IMR-90 (cell line): ENCODE results near the gene TTC9. TPM values are rescaled to one million over a fixed set of nuclear protein-coding genes. Genes with fewer than 3 reads are reported as not detected.

Source experiments
- ATAC-seq: fragments of 200-7000 bp; cut with Tn5 transposase; 2 replicates; pipeline ENCODE4 v1.9.1; 2020; ENCODE audit warnings: low read depth, mild to moderate bottlenecking, moderate library complexity
- BruUV-seq: library from RNA; stranded (reverse); fragments of 400-500 nt; replicated peaks from 2 replicates; lab custom pipeline; 2021; lab: Mats Ljungman, UMichigan
- CTCF ChIA-PET: fragments of 300-600 bp; formaldehyde crosslinking; extraction: SDS; loops from one replicate; lab custom pipeline; 2021; ENCODE audit warnings: antibody characterized with exemption; lab: Yijun Ruan, JAX
- POLR2A ChIA-PET: fragments of 300-600 bp; sonication (Branson Sonifier 250); formaldehyde crosslinking; loops from one replicate; lab custom pipeline; 2022; ENCODE audit warnings: antibody characterized with exemption; ENCODE audit not compliant: unreplicated experiment; lab: Charles Lee
- DNase-seq: peaks from one replicate; pipeline ENCODE4 v3.0.0; 2013
- H2AFZ ChIP-seq: replicated peaks from 2 replicates; pipeline ENCODE3; 2013; ENCODE audit warnings: low read length, mild to moderate bottlenecking; ENCODE audit not compliant: poor library complexity
- H2AK5ac ChIP-seq: 2 replicates; pipeline ENCODE4 v1.6.1; 2013; ENCODE audit warnings: low read depth, low read length, inconsistent platforms
- H2AK9ac ChIP-seq: replicated peaks from 2 replicates; pipeline ENCODE3; 2013; ENCODE audit warnings: mild to moderate bottlenecking, low read depth, low read length, moderate library complexity; ENCODE audit not compliant: poor library complexity
- H2BK120ac ChIP-seq: 2 replicates; pipeline ENCODE4 v1.6.1; 2013; ENCODE audit warnings: low read depth, low read length, inconsistent platforms
- H2BK15ac ChIP-seq: 3 replicates; pipeline ENCODE4 v1.6.1; 2013; ENCODE audit warnings: low read depth, low read length, inconsistent platforms
- H2BK20ac ChIP-seq: 2 replicates; pipeline ENCODE4 v1.6.1; 2013; ENCODE audit warnings: low read depth, mild to moderate bottlenecking, inconsistent platforms, low read length, moderate library complexity
- H2BK5ac ChIP-seq: 2 replicates; pipeline ENCODE4 v1.6.1; 2013; ENCODE audit warnings: mild to moderate bottlenecking, low read depth, low read length, inconsistent platforms; ENCODE audit not compliant: poor library complexity, severe bottlenecking
- H3K14ac ChIP-seq: replicated peaks from 2 replicates; pipeline ENCODE4 v1.6.1; 2013; ENCODE audit warnings: low read depth, low read length, inconsistent platforms
- H3K18ac ChIP-seq: 2 replicates; pipeline ENCODE4 v1.6.1; 2013; ENCODE audit warnings: low read depth, low read length, control low read depth
- H3K23ac ChIP-seq: 2 replicates; pipeline ENCODE4 v1.6.1; 2013; ENCODE audit warnings: low read depth, low read length, inconsistent platforms
- H3K27ac ChIP-seq: 2 replicates; pipeline ENCODE4 v1.5.1; 2013; ENCODE audit warnings: mild to moderate bottlenecking, control low read depth, low read length; ENCODE audit not compliant: insufficient read depth
- H3K27me3 ChIP-seq: 2 replicates; pipeline ENCODE4 v1.6.1; 2013; ENCODE audit warnings: low read length; ENCODE audit not compliant: control insufficient read depth, insufficient read depth
- H3K36me3 ChIP-seq: 2 replicates; pipeline ENCODE4 v1.6.1; 2013; ENCODE audit warnings: low read length, mixed read lengths; ENCODE audit not compliant: control insufficient read depth, insufficient read depth
- H3K4ac ChIP-seq: 2 replicates; pipeline ENCODE4 v1.6.1; 2013; ENCODE audit warnings: low read depth, low read length, inconsistent platforms
- H3K4me1 ChIP-seq: 2 replicates; pipeline ENCODE4 v1.6.1; 2013; ENCODE audit warnings: low read length, mixed read lengths; ENCODE audit not compliant: control insufficient read depth, insufficient read depth
- H3K4me2 ChIP-seq: 2 replicates; pipeline ENCODE4 v1.6.1; 2013; ENCODE audit warnings: low read depth, mild to moderate bottlenecking, control low read depth, low read length, moderate library complexity
- H3K4me3 ChIP-seq: 2 replicates; pipeline ENCODE4 v1.5.1; 2013; ENCODE audit warnings: low read depth, mild to moderate bottlenecking, control low read depth, low read length, moderate library complexity; ENCODE audit not compliant: insufficient read depth
- H3K56ac ChIP-seq: 2 replicates; pipeline ENCODE4 v1.6.1; 2013; ENCODE audit warnings: low read length, inconsistent platforms; ENCODE audit not compliant: insufficient read depth; ENCODE audit errors: extremely low read depth
- H3K79me1 ChIP-seq, 2 experiments: 2 replicates each; pipeline ENCODE4 v1.6.1; 2013; ENCODE audit warnings: low read length in 2 of 2, inconsistent platforms in 1 of 2, low read depth in 1 of 2
- H3K9ac ChIP-seq: 2 replicates; pipeline ENCODE4 v1.6.1; 2013; ENCODE audit warnings: low read depth, low read length, control low read depth
- H3K9me1 ChIP-seq: 2 replicates; pipeline ENCODE4 v1.6.1; 2013; ENCODE audit warnings: low read length, inconsistent platforms; ENCODE audit not compliant: insufficient read depth
- H3K9me3 ChIP-seq: 2 replicates; pipeline ENCODE4 v1.6.1; 2013; ENCODE audit warnings: low read length; ENCODE audit not compliant: control insufficient read depth, insufficient read depth
- H4K20me1 ChIP-seq: 2 replicates; pipeline ENCODE4 v1.6.1; 2013; ENCODE audit warnings: low read length, inconsistent platforms; ENCODE audit not compliant: insufficient read depth
- H4K5ac ChIP-seq: 2 replicates; pipeline ENCODE4 v1.6.1; 2013; ENCODE audit warnings: mild to moderate bottlenecking, low read depth, low read length, control low read depth
- H4K8ac ChIP-seq, 2 experiments: 2 replicates each; pipeline ENCODE4 v1.6.1; 2013; ENCODE audit warnings: low read depth in 2 of 2, low read length in 2 of 2, control low read depth in 1 of 2, inconsistent platforms in 1 of 2
- H4K91ac ChIP-seq: 2 replicates; pipeline ENCODE4 v1.6.1; 2013; ENCODE audit warnings: low read depth, low read length, inconsistent platforms; ENCODE audit not compliant: insufficient read depth
- BHLHE40 ChIP-seq: fragments of 150-350 bp; IDR thresholded peaks from 2 replicates; pipeline ENCODE4 v1.6.1; 2016; ENCODE audit warnings: mild to moderate bottlenecking, low read depth, low read length
- CEBPB ChIP-seq: IDR thresholded peaks from 2 replicates; pipeline ENCODE4 v1.6.1; 2012; ENCODE audit warnings: low read depth, low read length, improper control_type of control experiment
- CHD1 ChIP-seq: IDR thresholded peaks from 2 replicates; pipeline ENCODE4 v1.6.1; 2012; ENCODE audit warnings: low read depth, low read length, improper control_type of control experiment
- FOS ChIP-seq: fragments of 150-350 bp; IDR thresholded peaks from 2 replicates; pipeline ENCODE4 v1.6.1; 2016; ENCODE audit warnings: low read depth, low read length
- MAFK ChIP-seq: IDR thresholded peaks from 2 replicates; pipeline ENCODE4 v1.6.1; 2012; ENCODE audit warnings: low read depth, low read length, improper control_type of control experiment
- MAZ ChIP-seq: IDR thresholded peaks from 2 replicates; pipeline ENCODE4 v1.6.1; 2012; ENCODE audit warnings: low read depth, mild to moderate bottlenecking, low read length, improper control_type of control experiment, moderate library complexity, borderline replicate concordance
- MXI1 ChIP-seq: IDR thresholded peaks from 2 replicates; pipeline ENCODE4 v1.6.1; 2012; ENCODE audit warnings: low read depth, mild to moderate bottlenecking, low read length, moderate library complexity, borderline replicate concordance
- NFE2L2 ChIP-seq: fragments of 150-350 bp; IDR thresholded peaks from 2 replicates; pipeline ENCODE4 v1.6.1; 2016; ENCODE audit warnings: low read depth, mild to moderate bottlenecking, low read length
- POLR2A ChIP-seq: IDR thresholded peaks from 2 replicates; pipeline ENCODE4 v1.6.1; 2012; ENCODE audit warnings: mild to moderate bottlenecking, low read depth, low read length
- RAD21 ChIP-seq: IDR thresholded peaks from 2 replicates; pipeline ENCODE4 v1.6.1; 2012; ENCODE audit warnings: low read length, improper control_type of control experiment
- RCOR1 ChIP-seq: IDR thresholded peaks from 2 replicates; pipeline ENCODE4 v1.6.1; 2012; ENCODE audit warnings: mild to moderate bottlenecking, low read length, improper control_type of control experiment; ENCODE audit not compliant: insufficient replicate concordance
- RFX5 ChIP-seq: IDR thresholded peaks from 2 replicates; pipeline ENCODE4 v1.8.0; 2012; ENCODE audit warnings: low read depth, mild to moderate bottlenecking, low read length, moderate library complexity
- SMC3 ChIP-seq: fragments of 150-350 bp; IDR thresholded peaks from 2 replicates; pipeline ENCODE4 v1.6.1; 2016; ENCODE audit warnings: low read depth, mild to moderate bottlenecking, antibody characterized with exemption, low read length, moderate library complexity
- WGBS, 2 experiments: methylation state at CpG; one replicate each; pipeline versions ENCODE4 v1.1.5 to v1.1.7; 2013; ENCODE audit warnings: missing lambda C conversion rate in 2 of 2; ENCODE audit not compliant: insufficient read length in 1 of 2; ENCODE audit errors: extremely low coverage in 2 of 2; 5-methylcytosine and 5-hydroxymethylcytosine counted together
- dilution Hi-C: fragments of 300-500 bp; cut with HindIII; formaldehyde crosslinking; loops from one replicate; pipeline ENCODE4 v1.14.3; 2018; ENCODE audit warnings: low sequenced_read_pairs; ENCODE audit not compliant: unreplicated experiment
- in situ Hi-C: fragments of 300-500 bp; cut with MboI; formaldehyde crosslinking; loops from 3 replicates; pipeline ENCODE4 v1.14.3; 2019; ENCODE audit warnings: low sequenced_read_pairs, inconsistent platforms, mixed read lengths
- intact Hi-C: fragments of 100-400 bp; cut with micrococcal nuclease; formaldehyde crosslinking; loops from 2 replicates; pipeline ENCODE4 v1.10.0; 2022
- polyA plus RNA-seq, 3 experiments: library from polyadenylated mRNA; depleted of rRNA; stranded (reverse); fragments of >200 nt; gene quantifications; 2 replicates each; pipeline ENCODE4 v1.2.3, GENCODE V29; 2012; ENCODE audit warnings: low replicate concordance in 1 of 3
- total RNA-seq: library from RNA; depleted of rRNA; stranded (reverse); fragments of >200 nt; gene quantifications from 2 replicates; pipeline ENCODE4 v1.2.3, GENCODE V29; 2012
- TF ChIP-seq, protein P1 (sequence below): conservative IDR thresholded peaks from 2 replicates; pipeline ENCODE4 v1.5.1; 2012; ENCODE audit warnings: mild to moderate bottlenecking, low read depth, low read length, improper control_type of control experiment
- TF ChIP-seq, protein P2 (sequence below): fragments of 150-350 bp; IDR thresholded peaks from 2 replicates; pipeline ENCODE4 v1.6.1; 2016; ENCODE audit warnings: low read depth, mild to moderate bottlenecking, low read length, moderate library complexity, borderline replicate concordance
- TF ChIP-seq, protein P3 (sequence below): fragments of 150-350 bp; IDR thresholded peaks from 2 replicates; pipeline ENCODE4 v1.6.1; 2017; ENCODE audit warnings: mild to moderate bottlenecking, antibody characterized with exemption, low read length, low read depth

TTC9 gene
- total and polyA plus RNA-seq, 2 of the 4 experiments (the other 2 are of a cell fraction), result 0.02 TPM; not detected in 1

DNA sequence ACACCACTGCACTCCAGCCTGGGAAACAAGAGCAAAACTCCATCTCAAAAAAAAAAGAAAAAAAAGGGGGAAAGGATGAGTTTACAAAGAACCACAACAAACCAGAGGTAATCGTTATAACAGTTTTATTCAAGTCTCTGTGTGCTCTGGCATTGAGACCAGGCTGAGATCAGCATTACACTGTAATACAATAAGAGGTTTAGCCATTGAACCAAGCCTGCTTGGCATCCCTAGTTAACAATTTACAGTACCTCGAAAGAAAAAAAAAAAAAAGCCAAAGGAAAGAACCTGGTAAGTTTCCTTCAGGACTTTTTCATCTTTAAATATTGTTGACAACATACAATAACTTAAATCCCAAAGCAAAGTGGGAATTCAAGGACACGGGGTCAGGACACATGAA is 80.7 kb downstream of the TTC9 start:
- no peak overlapping the region for H3K18ac ChIP-seq
- WGBS, 2 experiments, result no CpG with 5 or more reads among the region's 3 CpGs
- DNase-seq, result no peak
- no peak overlapping the region for H4K91ac ChIP-seq
- H2AK5ac ChIP-seq, result no peak overlapping the region
- H3K36me3 ChIP-seq, result no peaks in the 10 kb centered on the region
- no peak overlapping the region for H2AK9ac ChIP-seq
- no peak overlapping the region for H3K14ac ChIP-seq
- H3K27me3 ChIP-seq, result peaks cover 3% of the 10 kb centered on the region
- intact Hi-C loops, result no loop called here
- H3K23ac ChIP-seq, result no peak overlapping the region
- H3K9me1 ChIP-seq, result no peaks in the 10 kb centered on the region
- ATAC-seq, result no peak
- no peak overlapping the region for H3K4me3 ChIP-seq
- no peak overlapping the region for H3K56ac ChIP-seq
- TF ChIP-seq FOS (no peak), POLR2A (no peak), MAFK (no peak), RCOR1 (no peak), BHLHE40 (no peak), RAD21 (no peak), MAZ (no peak), CEBPB (no peak), RFX5 (no peak), SMC3 (no peak), CHD1 (no peak), NFE2L2 (no peak), MXI1 (no peak)
- TF ChIP-seq, protein P1, sequence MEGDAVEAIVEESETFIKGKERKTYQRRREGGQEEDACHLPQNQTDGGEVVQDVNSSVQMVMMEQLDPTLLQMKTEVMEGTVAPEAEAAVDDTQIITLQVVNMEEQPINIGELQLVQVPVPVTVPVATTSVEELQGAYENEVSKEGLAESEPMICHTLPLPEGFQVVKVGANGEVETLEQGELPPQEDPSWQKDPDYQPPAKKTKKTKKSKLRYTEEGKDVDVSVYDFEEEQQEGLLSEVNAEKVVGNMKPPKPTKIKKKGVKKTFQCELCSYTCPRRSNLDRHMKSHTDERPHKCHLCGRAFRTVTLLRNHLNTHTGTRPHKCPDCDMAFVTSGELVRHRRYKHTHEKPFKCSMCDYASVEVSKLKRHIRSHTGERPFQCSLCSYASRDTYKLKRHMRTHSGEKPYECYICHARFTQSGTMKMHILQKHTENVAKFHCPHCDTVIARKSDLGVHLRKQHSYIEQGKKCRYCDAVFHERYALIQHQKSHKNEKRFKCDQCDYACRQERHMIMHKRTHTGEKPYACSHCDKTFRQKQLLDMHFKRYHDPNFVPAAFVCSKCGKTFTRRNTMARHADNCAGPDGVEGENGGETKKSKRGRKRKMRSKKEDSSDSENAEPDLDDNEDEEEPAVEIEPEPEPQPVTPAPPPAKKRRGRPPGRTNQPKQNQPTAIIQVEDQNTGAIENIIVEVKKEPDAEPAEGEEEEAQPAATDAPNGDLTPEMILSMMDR, result no peak
- TF ChIP-seq, protein P2, sequence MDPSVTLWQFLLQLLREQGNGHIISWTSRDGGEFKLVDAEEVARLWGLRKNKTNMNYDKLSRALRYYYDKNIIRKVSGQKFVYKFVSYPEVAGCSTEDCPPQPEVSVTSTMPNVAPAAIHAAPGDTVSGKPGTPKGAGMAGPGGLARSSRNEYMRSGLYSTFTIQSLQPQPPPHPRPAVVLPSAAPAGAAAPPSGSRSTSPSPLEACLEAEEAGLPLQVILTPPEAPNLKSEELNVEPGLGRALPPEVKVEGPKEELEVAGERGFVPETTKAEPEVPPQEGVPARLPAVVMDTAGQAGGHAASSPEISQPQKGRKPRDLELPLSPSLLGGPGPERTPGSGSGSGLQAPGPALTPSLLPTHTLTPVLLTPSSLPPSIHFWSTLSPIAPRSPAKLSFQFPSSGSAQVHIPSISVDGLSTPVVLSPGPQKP, result no peak
- TF ChIP-seq, protein P3, sequence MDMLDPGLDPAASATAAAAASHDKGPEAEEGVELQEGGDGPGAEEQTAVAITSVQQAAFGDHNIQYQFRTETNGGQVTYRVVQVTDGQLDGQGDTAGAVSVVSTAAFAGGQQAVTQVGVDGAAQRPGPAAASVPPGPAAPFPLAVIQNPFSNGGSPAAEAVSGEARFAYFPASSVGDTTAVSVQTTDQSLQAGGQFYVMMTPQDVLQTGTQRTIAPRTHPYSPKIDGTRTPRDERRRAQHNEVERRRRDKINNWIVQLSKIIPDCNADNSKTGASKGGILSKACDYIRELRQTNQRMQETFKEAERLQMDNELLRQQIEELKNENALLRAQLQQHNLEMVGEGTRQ, result no peak
- in situ Hi-C loops, result no loop called here
- H4K20me1 ChIP-seq, result no peaks in the 10 kb centered on the region
- H4K8ac ChIP-seq, result no peak overlapping the region
- H3K4me1 ChIP-seq, result no peaks in the 10 kb centered on the region
- no peak overlapping the region for H2BK5ac ChIP-seq
- no TSS peak for BruUV-seq
- dilution Hi-C loops, result no loop called here
- H3K4me2 ChIP-seq, result no peak overlapping the region
- ChIA-PET CTCF (no interaction called here), POLR2A (no interaction called here)
- H2BK15ac ChIP-seq, result no peak overlapping the region
- H2AFZ ChIP-seq, result no peak overlapping the region
- no peaks in the 10 kb centered on the region for H3K9me3 ChIP-seq
- H3K9ac ChIP-seq, result no peak overlapping the region
- H3K27ac ChIP-seq, result no peak overlapping the region
- no peak overlapping the region for H2BK120ac ChIP-seq
- no peaks in the 10 kb centered on the region for H3K79me1 ChIP-seq
- H2BK20ac ChIP-seq, result no peak overlapping the region
- no peak overlapping the region for H4K5ac ChIP-seq
- no peak overlapping the region for H3K4ac ChIP-seq
